Astrocyte of the cerebellum (primary cell): ENCODE measurements around the gene ANKDD1A.

Experiments used
- DNase-seq: peaks from one replicate; pipeline ENCODE4 v3.0.0-alpha.2; 2011; ENCODE audit warnings: low read depth
- H3K4me3 ChIP-seq: 2 replicates; pipeline ENCODE4 v1.5.1; 2011; ENCODE audit warnings: mild to moderate bottlenecking, low read depth, low read length, moderate library complexity
- CTCF ChIP-seq: IDR thresholded peaks from 2 replicates; pipeline ENCODE4 v1.5.1; 2012; ENCODE audit warnings: low read length, low read depth, moderate library complexity, mild to moderate bottlenecking; ENCODE audit errors: missing control alignments
- in situ Hi-C: cut with HindIII; loops from 2 replicates; pipeline ENCODE4 v1.10.0; 2017; ENCODE audit warnings: low sequenced_read_pairs

Gene ANKDD1A

GRCh38 chr15:64997066-64997465 lies 85.4 kb downstream of the ANKDD1A start:
- no peak overlapping the region for H3K4me3 ChIP-seq
- TF ChIP-seq CTCF: no peak
- DNase-seq: no peak
- in situ Hi-C loops: no loop called here

- TF ChIP-seq CTCF: no peak
- in situ Hi-C loops: no loop called here
- no peak for DNase-seq
- H3K4me3 ChIP-seq: no peak overlapping the region
Observed at GRCh38 chr15:64997745-64998375, 86.2 kb downstream of the ANKDD1A start.

GRCh38 chr15:65004993-65005392 lies 93.3 kb downstream of the ANKDD1A start:
- TF ChIP-seq CTCF: no peak
- DNase-seq: no peak
- in situ Hi-C loops: no loop called here
- H3K4me3 ChIP-seq: no peak overlapping the region

GRCh38 chr15:65006876-65007275 lies 95.2 kb downstream of the ANKDD1A start:
- no peak overlapping the region for H3K4me3 ChIP-seq
- TF ChIP-seq CTCF: no peak
- in situ Hi-C loops: no loop called here
- DNase-seq: no peak
